Measurements from ENCODE around the gene KCTD8.
A peak's percentile ranks its signal among the peaks of the same experiment; 100 is the strongest.

Gene KCTD8

DNA sequence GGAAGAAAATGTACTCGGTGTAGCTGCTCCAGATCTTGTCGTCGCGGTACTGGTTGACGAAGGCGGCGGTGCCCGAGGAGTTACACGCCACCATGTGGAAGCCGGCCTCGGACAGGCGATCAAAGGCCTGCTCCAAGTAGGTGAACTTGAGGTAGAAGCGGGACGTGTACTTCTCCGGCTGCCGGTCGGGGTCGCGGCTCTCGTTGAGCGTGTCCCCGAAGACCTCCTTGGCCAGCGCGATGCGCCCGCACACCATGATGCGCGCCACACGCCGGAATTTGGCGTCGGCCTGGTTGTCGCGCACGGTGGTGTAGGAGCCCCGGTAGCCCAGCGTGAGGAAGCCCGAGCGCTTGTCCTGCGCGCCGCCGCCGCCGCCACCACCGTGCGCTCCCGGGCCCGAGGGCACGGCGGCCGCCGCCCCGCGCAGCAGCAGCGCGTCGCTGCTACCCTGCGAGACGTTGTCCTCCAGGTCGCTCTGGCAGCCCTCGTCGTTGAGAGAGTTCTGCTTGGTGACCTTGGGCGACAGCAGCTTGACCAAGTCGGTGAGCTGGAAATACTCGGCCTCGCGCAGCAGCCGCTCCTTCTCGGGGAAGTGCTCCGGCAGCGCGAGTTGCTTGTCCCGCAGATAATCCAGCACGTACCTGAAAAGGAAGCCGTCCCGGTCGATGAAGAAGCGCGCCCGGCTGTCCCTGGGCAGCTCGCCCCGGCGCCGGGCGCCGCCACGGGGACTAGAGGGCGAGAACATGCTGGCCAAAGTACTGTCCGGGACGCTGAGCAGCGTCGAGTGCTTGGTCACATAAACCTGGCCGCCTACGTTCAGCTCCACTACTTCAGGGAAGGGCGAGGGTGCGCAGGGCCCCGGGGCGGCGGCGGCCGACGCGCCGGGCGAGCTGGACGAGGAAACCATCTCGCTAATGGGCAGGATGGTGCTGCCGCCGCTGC is 775 bp downstream of the KCTD8 start:
- DNase-seq: peak; percentile 61
- H3F3A ChIP-seq (ENCODE audit: insufficient read depth, low read length): peaks cover 8% of the 10 kb centered on the region; the same call in 1 of the 2 replicates
- no peaks in the 10 kb centered on the region for H3K9me3 ChIP-seq (replicated peaks; ENCODE audit: insufficient read depth, low read length)
- TF ChIP-seq EZH2 (optimal IDR thresholded peaks at IDR 0.05; ENCODE audit: low read depth, low read length) (no peak), EZH2phosphoT487 (IDR thresholded peaks at IDR 0.05; ENCODE audit: low read length) (no peak)
- TF ChIP-seq, protein P1, sequence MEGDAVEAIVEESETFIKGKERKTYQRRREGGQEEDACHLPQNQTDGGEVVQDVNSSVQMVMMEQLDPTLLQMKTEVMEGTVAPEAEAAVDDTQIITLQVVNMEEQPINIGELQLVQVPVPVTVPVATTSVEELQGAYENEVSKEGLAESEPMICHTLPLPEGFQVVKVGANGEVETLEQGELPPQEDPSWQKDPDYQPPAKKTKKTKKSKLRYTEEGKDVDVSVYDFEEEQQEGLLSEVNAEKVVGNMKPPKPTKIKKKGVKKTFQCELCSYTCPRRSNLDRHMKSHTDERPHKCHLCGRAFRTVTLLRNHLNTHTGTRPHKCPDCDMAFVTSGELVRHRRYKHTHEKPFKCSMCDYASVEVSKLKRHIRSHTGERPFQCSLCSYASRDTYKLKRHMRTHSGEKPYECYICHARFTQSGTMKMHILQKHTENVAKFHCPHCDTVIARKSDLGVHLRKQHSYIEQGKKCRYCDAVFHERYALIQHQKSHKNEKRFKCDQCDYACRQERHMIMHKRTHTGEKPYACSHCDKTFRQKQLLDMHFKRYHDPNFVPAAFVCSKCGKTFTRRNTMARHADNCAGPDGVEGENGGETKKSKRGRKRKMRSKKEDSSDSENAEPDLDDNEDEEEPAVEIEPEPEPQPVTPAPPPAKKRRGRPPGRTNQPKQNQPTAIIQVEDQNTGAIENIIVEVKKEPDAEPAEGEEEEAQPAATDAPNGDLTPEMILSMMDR (IDR thresholded peaks at IDR 0.05; ENCODE audit: low read length): peak; percentile 16; the same call in 1 of the 2 replicates
- H4K20me1 ChIP-seq (ENCODE audit: insufficient read depth, low read length): no peaks in the 10 kb centered on the region
- H3K27me3 ChIP-seq (replicated peaks; ENCODE audit: insufficient read depth, low read length): no peaks in the 10 kb centered on the region
- no peaks in the 10 kb centered on the region for H3K9me2 ChIP-seq (replicated peaks; ENCODE audit: insufficient read depth, low read length)
- peak overlapping the region; percentile 77 for H3K27ac ChIP-seq (ENCODE audit: low read length)
- peaks cover 5% of the 10 kb centered on the region for H3K4me1 ChIP-seq (ENCODE audit: low read length)
- no peaks in the 10 kb centered on the region for H3K36me3 ChIP-seq (replicated peaks; ENCODE audit: insufficient read depth, low read length)
- H3K79me2 ChIP-seq (ENCODE audit: low read length): no peaks in the 10 kb centered on the region
- peak overlapping the region; percentile 59 for H3K4me3 ChIP-seq (ENCODE audit: low read length)
- peak overlapping the region; percentile 89 for H2AFZ ChIP-seq (ENCODE audit: low read length)
- H3K4me2 ChIP-seq (ENCODE audit: low read depth, low read length): peak overlapping the region; percentile 99
- H3K9ac ChIP-seq (ENCODE audit: low read length): peak overlapping the region; percentile 70

DNA sequence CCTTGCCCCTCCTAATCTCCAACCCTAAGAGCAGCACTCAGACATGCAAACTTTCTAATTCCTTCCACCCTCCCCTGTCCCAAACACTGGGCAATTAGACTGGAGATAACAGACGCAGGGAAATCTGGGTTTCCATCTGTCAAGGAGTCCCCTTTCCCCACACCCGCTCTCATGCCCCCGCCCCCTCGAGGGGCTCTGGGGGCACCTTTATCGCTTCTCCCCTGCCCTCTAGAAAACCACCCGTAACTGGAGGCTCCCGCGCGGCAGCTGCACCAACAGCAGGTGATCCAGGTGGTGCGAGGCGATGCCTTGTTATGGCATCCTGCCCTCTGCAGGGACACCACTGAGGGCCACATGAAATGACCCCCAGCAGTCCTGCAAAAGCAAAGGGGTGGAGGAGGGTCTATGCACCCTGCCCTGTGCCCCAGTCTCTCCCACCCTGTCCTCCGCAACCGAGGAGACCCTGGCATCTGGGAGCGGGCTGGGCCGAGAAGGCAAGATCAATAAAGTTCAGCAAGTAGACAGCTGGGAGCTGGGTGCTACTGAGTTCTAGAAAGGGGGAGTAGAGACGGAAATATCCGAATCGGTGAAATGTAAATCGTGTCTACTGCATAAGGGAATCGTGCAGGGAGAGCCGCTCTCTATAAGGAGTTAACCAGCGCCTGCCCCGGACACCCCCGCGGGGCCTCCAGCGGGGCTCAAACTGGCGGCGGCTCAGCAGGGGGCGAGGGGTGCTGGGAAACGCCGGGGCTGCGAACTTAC is 1.6 kb downstream of the KCTD8 start:
- H3K36me3 ChIP-seq (replicated peaks; ENCODE audit: insufficient read depth, low read length): no peaks in the 10 kb centered on the region
- H3K9me3 ChIP-seq (replicated peaks; ENCODE audit: insufficient read depth, low read length): no peaks in the 10 kb centered on the region
- peak overlapping the region; percentile 29; the same call in 1 of the 2 replicates for H3K9ac ChIP-seq (ENCODE audit: low read length)
- no peaks in the 10 kb centered on the region for H3K9me2 ChIP-seq (replicated peaks; ENCODE audit: insufficient read depth, low read length)
- H3K27ac ChIP-seq (ENCODE audit: low read length): no peak overlapping the region
- H2AFZ ChIP-seq (ENCODE audit: low read length): peak overlapping the region; percentile 72
- no peaks in the 10 kb centered on the region for H3K27me3 ChIP-seq (replicated peaks; ENCODE audit: insufficient read depth, low read length)
- H3K4me1 ChIP-seq (ENCODE audit: low read length): peaks cover 5% of the 10 kb centered on the region
- H4K20me1 ChIP-seq (ENCODE audit: insufficient read depth, low read length): no peaks in the 10 kb centered on the region
- H3F3A ChIP-seq (ENCODE audit: insufficient read depth, low read length): peaks cover 8% of the 10 kb centered on the region; the same call in 1 of the 2 replicates
- no peak for DNase-seq
- peak overlapping the region; percentile 59 for H3K4me3 ChIP-seq (ENCODE audit: low read length)
- H3K79me2 ChIP-seq (ENCODE audit: low read length): no peaks in the 10 kb centered on the region
- no peak for TF ChIP-seq EZH2phosphoT487 (IDR thresholded peaks at IDR 0.05; ENCODE audit: low read length)
- TF ChIP-seq, protein P1 (IDR thresholded peaks at IDR 0.05; ENCODE audit: low read length): no peak
- no peak for TF ChIP-seq EZH2 (optimal IDR thresholded peaks at IDR 0.05; ENCODE audit: low read depth, low read length)
- peak overlapping the region; percentile 99 for H3K4me2 ChIP-seq (ENCODE audit: low read depth, low read length)

DNA sequence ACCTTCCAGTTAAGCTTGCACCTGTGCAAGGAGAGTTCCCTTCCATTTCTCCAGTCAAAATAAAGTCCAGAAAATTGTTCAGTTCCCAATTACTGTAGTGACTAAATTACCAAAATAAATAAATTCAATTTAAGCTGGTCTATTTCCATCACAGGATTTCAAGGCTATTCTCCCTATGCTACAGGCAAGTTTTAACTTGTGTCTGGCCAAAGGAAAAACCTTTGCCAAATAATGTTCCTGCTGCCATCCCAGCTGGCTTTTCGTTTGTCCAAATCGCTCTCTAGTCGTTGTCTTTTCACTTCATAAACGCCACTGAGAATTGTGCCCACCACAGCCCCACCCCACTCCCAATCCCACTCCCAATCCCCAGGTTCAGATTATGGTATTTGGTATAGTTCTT is 2.4 kb downstream of the KCTD8 start:
- Histone ChIP-seq H3K9ac (ENCODE audit: low read length) (no peak overlapping the region), H3K4me2 (ENCODE audit: low read depth, low read length) (no peak overlapping the region), H3K27ac (ENCODE audit: low read length) (no peak overlapping the region), H3K27me3 (replicated peaks; ENCODE audit: insufficient read depth, low read length) (no peaks in the 10 kb centered on the region), H3F3A (ENCODE audit: insufficient read depth, low read length) (peaks cover 8% of the 10 kb centered on the region; the same call in 1 of the 2 replicates), H3K4me3 (ENCODE audit: low read length) (no peak overlapping the region), H3K79me2 (ENCODE audit: low read length) (no peaks in the 10 kb centered on the region), H3K9me3 (replicated peaks; ENCODE audit: insufficient read depth, low read length) (no peaks in the 10 kb centered on the region), H4K20me1 (ENCODE audit: insufficient read depth, low read length) (no peaks in the 10 kb centered on the region), H2AFZ (ENCODE audit: low read length) (no peak overlapping the region), H3K36me3 (replicated peaks; ENCODE audit: insufficient read depth, low read length) (no peaks in the 10 kb centered on the region), H3K4me1 (ENCODE audit: low read length) (peaks cover 5% of the 10 kb centered on the region), H3K9me2 (replicated peaks; ENCODE audit: insufficient read depth, low read length) (no peaks in the 10 kb centered on the region)
- TF ChIP-seq EZH2phosphoT487 (IDR thresholded peaks at IDR 0.05; ENCODE audit: low read length): no peak
- TF ChIP-seq, protein P1 (IDR thresholded peaks at IDR 0.05; ENCODE audit: low read length): no peak
- no peak for TF ChIP-seq EZH2 (optimal IDR thresholded peaks at IDR 0.05; ENCODE audit: low read depth, low read length)
- no peak for DNase-seq

Measured in MM.1S (cell line).